ENCODE results near the gene KRTAP1-3. TPM values are rescaled to one million over a fixed set of nuclear protein-coding genes. Genes with fewer than 3 reads are reported as not detected.
"Not testable (repeated sequence)": the region's sequence is repeated elsewhere in the genome, so short reads cannot be mapped to it uniquely, and the experiment has no call there.

The KRTAP1-3 gene
- total RNA-seq, 4 donors from 2014 or later = not detected

- peaks cover 0 to under 1% of the 10 kb centered on the region in 2 donors for H3K27me3 ChIP-seq
- no peaks in the 10 kb centered on the region for H3K4me1 ChIP-seq
- DNase-seq = no peak
- H3K4me3 ChIP-seq = no peak overlapping the region
- H3K27ac ChIP-seq = no peak overlapping the region
- H3K36me3 ChIP-seq = no peaks in the 10 kb centered on the region
- TF ChIP-seq POLR2A (IDR thresholded peaks at IDR 0.05) = no peak
- no peak for TF ChIP-seq CTCF (IDR thresholded peaks at IDR 0.05)
- no peaks in the 10 kb centered on the region for H3K9me3 ChIP-seq
These were observed 19.4 kb upstream of the KRTAP1-3 start for GRCh38 chr17:41054025-41054424.

- Histone ChIP-seq H3K4me1 (no peaks in the 10 kb centered on the region), H3K36me3 (no peaks in the 10 kb centered on the region), H3K27me3 (peaks cover 0 to 6% of the 10 kb centered on the region in 2 donors), H3K4me3 (no peak overlapping the region), H3K27ac (no peak overlapping the region), H3K9me3 (no peaks in the 10 kb centered on the region)
- TF ChIP-seq POLR2A (IDR thresholded peaks at IDR 0.05) = no peak
- TF ChIP-seq CTCF (IDR thresholded peaks at IDR 0.05) = no peak
- no peak for DNase-seq
These were observed 17.9 kb upstream of the KRTAP1-3 start for GRCh38 chr17:41052566-41052965.

- H3K27me3 ChIP-seq = peaks cover 0 to 6% of the 10 kb centered on the region in 2 donors
- H3K4me3 ChIP-seq = no peak overlapping the region
- no peaks in the 10 kb centered on the region for H3K9me3 ChIP-seq
- H3K27ac ChIP-seq = no peak overlapping the region
- no peaks in the 10 kb centered on the region for H3K36me3 ChIP-seq
- no peaks in the 10 kb centered on the region for H3K4me1 ChIP-seq
- TF ChIP-seq POLR2A (IDR thresholded peaks at IDR 0.05) (no peak), CTCF (IDR thresholded peaks at IDR 0.05) (no peak)
- no peak for DNase-seq
These were observed 14.4 kb upstream of the KRTAP1-3 start for GRCh38 chr17:41049110-41049509.

GRCh38 chr17:41048441-41048840 lies 13.8 kb upstream of the KRTAP1-3 start:
- Histone ChIP-seq H3K27me3 (peaks cover 0 to 6% of the 10 kb centered on the region in 2 donors), H3K9me3 (no peaks in the 10 kb centered on the region), H3K27ac (no peak overlapping the region), H3K4me3 (no peak overlapping the region), H3K36me3 (no peaks in the 10 kb centered on the region), H3K4me1 (no peaks in the 10 kb centered on the region)
- no peak for TF ChIP-seq CTCF (IDR thresholded peaks at IDR 0.05)
- TF ChIP-seq POLR2A (IDR thresholded peaks at IDR 0.05) = no peak
- DNase-seq = no peak

- not testable (repeated sequence) for H3K4me3 ChIP-seq, H3K27ac ChIP-seq, H3K4me1 ChIP-seq, DNase-seq, H3K36me3 ChIP-seq, H3K9me3 ChIP-seq, H3K27me3 ChIP-seq
These were observed 12.2 kb upstream of the KRTAP1-3 start, which contains the start of gene KRTAP2-1 for GRCh38 chr17:41046735-41047465. KRTAP2-1 (minus strand) TSS chr17:41047316; CDS start chr17:41047267, 49 bp downstream.

GRCh38 chr17:41042953-41043352 lies 8.3 kb upstream of the KRTAP1-3 start:
- Histone ChIP-seq H3K4me3 (no peak overlapping the region), H3K27ac (no peak overlapping the region), H3K9me3 (no peaks in the 10 kb centered on the region), H3K27me3 (no peaks in the 10 kb centered on the region), H3K4me1 (no peaks in the 10 kb centered on the region), H3K36me3 (no peaks in the 10 kb centered on the region)
- DNase-seq = no peak
- TF ChIP-seq CTCF (IDR thresholded peaks at IDR 0.05) (no peak), POLR2A (IDR thresholded peaks at IDR 0.05) (no peak)

GRCh38 chr17:41040783-41041571 lies 6.3 kb upstream of the KRTAP1-3 start, which contains the start of gene KRTAP1-1:
KRTAP1-1 (minus strand) TSS chr17:41041450; CDS start chr17:41041397, 53 bp downstream.
- not testable (repeated sequence) for H3K27me3 ChIP-seq, H3K36me3 ChIP-seq, H3K9me3 ChIP-seq, H3K27ac ChIP-seq, H3K4me1 ChIP-seq, H3K4me3 ChIP-seq, DNase-seq

Measured in Peyer's patch (tissue), 4 donors.